HEK293 (cell line): ENCODE measurements around the gene PAGE2B.

ENCODE experiments used
- CTCF ChIA-PET: fragments of 350-600 bp; formaldehyde crosslinking; extraction: SDS; loops from one replicate; lab custom pipeline; 2021; ENCODE audit warnings: antibody characterized with exemption; lab: Yijun Ruan, JAX
- POLR2A ChIA-PET: fragments of 300-600 bp; formaldehyde crosslinking; extraction: SDS; loops from one replicate; lab custom pipeline; 2020; ENCODE audit warnings: antibody characterized with exemption, inconsistent platforms; lab: Yijun Ruan, JAX
- H3K27ac ChIP-seq: fragments of 200-500 bp; sonication (Bioruptor generic); 2 replicates; pipeline ENCODE4 v1.5.1; 2014; ENCODE audit warnings: low read depth, low read length, control low read depth, inconsistent platforms; ENCODE audit errors: extremely low read depth
- H3K36me3 ChIP-seq, 2 experiments: fragments of 200-500 bp in 1 of 2; sonication (Bioruptor generic) in 1 of 2; 1 replicate in 1 of 2; 2 replicates in 1 of 2; pipeline ENCODE4 v1.5.1; 2014 to 2017; ENCODE audit warnings: inconsistent platforms in 2 of 2, low read length in 2 of 2; ENCODE audit not compliant: control insufficient read depth in 2 of 2, insufficient read depth in 1 of 2
- H3K4me1 ChIP-seq: fragments of 200-500 bp; sonication (Bioruptor generic); 2 replicates; pipeline ENCODE4 v1.5.1; 2014; ENCODE audit warnings: mild to moderate bottlenecking, low read length, inconsistent platforms; ENCODE audit not compliant: control insufficient read depth, insufficient read depth
- H3K4me3 ChIP-seq: 2 replicates; pipeline ENCODE4 v1.5.1; 2011; ENCODE audit warnings: low read depth, mild to moderate bottlenecking, control low read depth, low read length, moderate library complexity
- H3K9me3 ChIP-seq: fragments of 200-500 bp; sonication (Bioruptor generic); 2 replicates; pipeline ENCODE4 v1.5.1; 2014; ENCODE audit warnings: low read depth, low read length, inconsistent platforms; ENCODE audit not compliant: control insufficient read depth, insufficient read depth
- EGR2 ChIP-seq: fragments of 450-650 bp; formaldehyde crosslinking; IDR thresholded peaks from 2 replicates; pipeline ENCODE4 v1.5.1; 2016; ENCODE audit warnings: low read depth, missing biosample characterization, missing genetic modification characterization
- HOXC10 ChIP-seq: sonication (generic); formaldehyde crosslinking; IDR thresholded peaks from 2 replicates; pipeline ENCODE4 v1.8.1; 2023; ENCODE audit warnings: mild to moderate bottlenecking, missing genetic modification reagents
- KLF1 ChIP-seq: fragments of 450-650 bp; formaldehyde crosslinking; IDR thresholded peaks from 2 replicates; pipeline ENCODE4 v1.5.1; 2016; ENCODE audit warnings: missing biosample characterization, missing genetic modification characterization
- PRDM1 ChIP-seq: fragments of 450-650 bp; formaldehyde crosslinking; IDR thresholded peaks from 2 replicates; pipeline ENCODE4; 2016; ENCODE audit warnings: missing biosample characterization, missing genetic modification characterization
- SCRT1 ChIP-seq: fragments of 450-650 bp; formaldehyde crosslinking; IDR thresholded peaks from 2 replicates; pipeline ENCODE4 v1.5.1; 2016; ENCODE audit warnings: missing biosample characterization, missing genetic modification characterization, borderline replicate concordance
- YY2 ChIP-seq: fragments of 450-650 bp; formaldehyde crosslinking; IDR thresholded peaks from 2 replicates; pipeline ENCODE4 v1.5.1; 2016; ENCODE audit warnings: missing biosample characterization, missing genetic modification characterization
- ZNF10 ChIP-seq: fragments of 450-650 bp; formaldehyde crosslinking; IDR thresholded peaks from 2 replicates; pipeline ENCODE4 v1.5.1; 2017; ENCODE audit warnings: missing biosample characterization, missing genetic modification characterization
- ZNF184 ChIP-seq: fragments of 450-650 bp; IDR thresholded peaks from 2 replicates; pipeline ENCODE4 v1.5.1; 2018; ENCODE audit warnings: missing biosample characterization, mild to moderate bottlenecking, missing genetic modification characterization
- ZNF221 ChIP-seq: fragments of 450-650 bp; formaldehyde crosslinking; IDR thresholded peaks from 2 replicates; pipeline ENCODE4 v1.5.1; 2017; ENCODE audit warnings: missing biosample characterization, missing genetic modification characterization, borderline replicate concordance
- ZNF223 ChIP-seq: fragments of 450-650 bp; formaldehyde crosslinking; IDR thresholded peaks from 2 replicates; pipeline ENCODE4 v1.5.1; 2016; ENCODE audit warnings: missing biosample characterization, missing genetic modification characterization
- ZNF335 ChIP-seq: fragments of 450-650 bp; formaldehyde crosslinking; conservative IDR thresholded peaks from 2 replicates; pipeline ENCODE4 v1.5.1; 2016; ENCODE audit warnings: missing biosample characterization, missing genetic modification characterization
- ZNF366 ChIP-seq: fragments of 450-650 bp; formaldehyde crosslinking; conservative IDR thresholded peaks from 2 replicates; pipeline ENCODE4 v1.5.1; 2016; ENCODE audit warnings: missing biosample characterization, missing genetic modification characterization
- ZNF473 ChIP-seq: fragments of 450-650 bp; formaldehyde crosslinking; IDR thresholded peaks from 2 replicates; pipeline ENCODE4 v1.5.1; 2017; ENCODE audit warnings: missing biosample characterization, missing genetic modification characterization
- ZNF548 ChIP-seq: fragments of 450-650 bp; formaldehyde crosslinking; IDR thresholded peaks from 2 replicates; pipeline ENCODE4 v1.5.1; 2016; ENCODE audit warnings: missing biosample characterization, missing genetic modification characterization
- ZNF571 ChIP-seq: fragments of 450-650 bp; formaldehyde crosslinking; IDR thresholded peaks from 2 replicates; pipeline ENCODE4 v1.5.0; 2017; ENCODE audit warnings: missing biosample characterization, missing genetic modification characterization
- ZNF624 ChIP-seq: fragments of 450-650 bp; formaldehyde crosslinking; IDR thresholded peaks from 2 replicates; pipeline ENCODE4 v1.5.1; 2017; ENCODE audit warnings: missing biosample characterization, missing genetic modification characterization
- ZNF658 ChIP-seq: fragments of 450-650 bp; formaldehyde crosslinking; IDR thresholded peaks from 2 replicates; pipeline ENCODE4; 2016; ENCODE audit warnings: missing biosample characterization, missing genetic modification characterization
- ZNF664 ChIP-seq: fragments of 450-650 bp; formaldehyde crosslinking; IDR thresholded peaks from 2 replicates; pipeline ENCODE4 v1.5.1; 2016; ENCODE audit warnings: missing biosample characterization, missing genetic modification characterization
- ZNF776 ChIP-seq: fragments of 450-650 bp; formaldehyde crosslinking; IDR thresholded peaks from 2 replicates; pipeline ENCODE4 v1.5.0; 2017; ENCODE audit warnings: missing biosample characterization, missing genetic modification characterization, borderline replicate concordance
- ZNF837 ChIP-seq: fragments of 450-650 bp; formaldehyde crosslinking; IDR thresholded peaks from 2 replicates; pipeline ENCODE4 v1.5.1; 2016; ENCODE audit warnings: missing biosample characterization, missing genetic modification characterization
- TF ChIP-seq, protein P1 (sequence below): fragments of 450-650 bp; formaldehyde crosslinking; IDR thresholded peaks from 2 replicates; pipeline ENCODE4 v1.5.1; 2016; ENCODE audit warnings: missing biosample characterization, missing genetic modification characterization
- TF ChIP-seq, protein P2 (sequence below): fragments of 450-650 bp; formaldehyde crosslinking; IDR thresholded peaks from 2 replicates; pipeline ENCODE4 v1.5.1; 2016; ENCODE audit warnings: missing biosample characterization, missing genetic modification characterization
- TF ChIP-seq, protein P3 (sequence below): fragments of 450-650 bp; formaldehyde crosslinking; IDR thresholded peaks from 2 replicates; pipeline ENCODE4 v1.5.1; 2016; ENCODE audit warnings: missing biosample characterization, missing genetic modification characterization
- TF ChIP-seq, protein P4 (sequence below): fragments of 450-650 bp; formaldehyde crosslinking; IDR thresholded peaks from 2 replicates; pipeline ENCODE4 v1.5.1; 2016; ENCODE audit warnings: missing biosample characterization, missing genetic modification characterization
- TF ChIP-seq, protein P5 (sequence below): fragments of 450-650 bp; formaldehyde crosslinking; IDR thresholded peaks from 2 replicates; pipeline ENCODE4 v1.5.1; 2016; ENCODE audit warnings: missing biosample characterization, missing genetic modification characterization
- TF ChIP-seq, protein P6 (sequence below): fragments of 450-650 bp; formaldehyde crosslinking; IDR thresholded peaks from 2 replicates; pipeline ENCODE4 v1.5.1; 2016; ENCODE audit warnings: missing biosample characterization, missing genetic modification characterization
- TF ChIP-seq, protein P7 (sequence below): IDR thresholded peaks from 2 replicates; pipeline ENCODE4 v1.6.1; 2011; ENCODE audit warnings: mild to moderate bottlenecking, low read depth, low read length, borderline replicate concordance

PAGE2B gene

DNA sequence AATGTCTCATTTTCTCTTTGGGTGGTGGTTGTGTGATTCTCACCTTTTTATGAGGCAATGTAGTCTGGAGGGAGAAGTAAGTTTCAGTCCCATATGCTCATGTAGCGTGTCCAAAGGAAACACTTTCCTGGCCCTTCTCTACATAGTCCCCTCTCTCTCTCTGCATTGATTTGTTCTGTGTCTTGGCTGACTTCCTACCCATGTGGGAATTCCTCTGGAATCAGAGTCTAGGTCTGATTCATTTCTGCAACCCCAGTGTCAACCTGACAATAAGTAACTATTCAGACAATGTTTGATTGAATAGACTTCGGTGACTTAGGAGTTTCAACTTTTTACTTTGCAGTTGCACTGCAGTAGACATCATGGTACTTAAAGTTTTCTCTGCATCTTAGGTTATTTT, 41.4 kb upstream of the PAGE2B start:
- H3K9me3 ChIP-seq, result no peaks in the 10 kb centered on the region
- CTCF ChIA-PET, result no interaction called here
- H3K4me1 ChIP-seq, result no peaks in the 10 kb centered on the region
- no peak overlapping the region for H3K4me3 ChIP-seq
- no peak for TF ChIP-seq YY2 (tag by site-specific recombination)
- no peak for TF ChIP-seq ZNF473
- TF ChIP-seq ZNF366 (tag by site-specific recombination), result no peak
- TF ChIP-seq, protein P1, sequence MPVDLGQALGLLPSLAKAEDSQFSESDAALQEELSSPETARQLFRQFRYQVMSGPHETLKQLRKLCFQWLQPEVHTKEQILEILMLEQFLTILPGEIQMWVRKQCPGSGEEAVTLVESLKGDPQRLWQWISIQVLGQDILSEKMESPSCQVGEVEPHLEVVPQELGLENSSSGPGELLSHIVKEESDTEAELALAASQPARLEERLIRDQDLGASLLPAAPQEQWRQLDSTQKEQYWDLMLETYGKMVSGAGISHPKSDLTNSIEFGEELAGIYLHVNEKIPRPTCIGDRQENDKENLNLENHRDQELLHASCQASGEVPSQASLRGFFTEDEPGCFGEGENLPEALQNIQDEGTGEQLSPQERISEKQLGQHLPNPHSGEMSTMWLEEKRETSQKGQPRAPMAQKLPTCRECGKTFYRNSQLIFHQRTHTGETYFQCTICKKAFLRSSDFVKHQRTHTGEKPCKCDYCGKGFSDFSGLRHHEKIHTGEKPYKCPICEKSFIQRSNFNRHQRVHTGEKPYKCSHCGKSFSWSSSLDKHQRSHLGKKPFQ, result no peak
- no peak for TF ChIP-seq ZNF658 (tag by site-specific recombination)
- no peak for TF ChIP-seq SCRT1 (tag by site-specific recombination)
- TF ChIP-seq, protein P2, sequence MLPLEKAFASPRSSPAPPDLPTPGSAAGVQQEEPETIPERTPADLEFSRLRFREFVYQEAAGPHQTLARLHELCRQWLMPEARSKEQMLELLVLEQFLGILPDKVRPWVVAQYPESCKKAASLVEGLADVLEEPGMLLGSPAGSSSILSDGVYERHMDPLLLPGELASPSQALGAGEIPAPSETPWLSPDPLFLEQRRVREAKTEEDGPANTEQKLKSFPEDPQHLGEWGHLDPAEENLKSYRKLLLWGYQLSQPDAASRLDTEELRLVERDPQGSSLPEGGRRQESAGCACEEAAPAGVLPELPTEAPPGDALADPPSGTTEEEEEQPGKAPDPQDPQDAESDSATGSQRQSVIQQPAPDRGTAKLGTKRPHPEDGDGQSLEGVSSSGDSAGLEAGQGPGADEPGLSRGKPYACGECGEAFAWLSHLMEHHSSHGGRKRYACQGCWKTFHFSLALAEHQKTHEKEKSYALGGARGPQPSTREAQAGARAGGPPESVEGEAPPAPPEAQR (tag by site-specific recombination), result no peak
- TF ChIP-seq KLF1, result no peak
- no peak for TF ChIP-seq ZNF837 (tag by site-specific recombination)
- TF ChIP-seq, protein P3, sequence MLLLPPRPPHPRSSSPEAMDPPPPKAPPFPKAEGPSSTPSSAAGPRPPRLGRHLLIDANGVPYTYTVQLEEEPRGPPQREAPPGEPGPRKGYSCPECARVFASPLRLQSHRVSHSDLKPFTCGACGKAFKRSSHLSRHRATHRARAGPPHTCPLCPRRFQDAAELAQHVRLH (tag by site-specific recombination), result no peak
- no peak for TF ChIP-seq ZNF548 (tag by site-specific recombination)
- no peak for TF ChIP-seq HOXC10 (CRISPR knock-in tag)
- TF ChIP-seq, protein P4, sequence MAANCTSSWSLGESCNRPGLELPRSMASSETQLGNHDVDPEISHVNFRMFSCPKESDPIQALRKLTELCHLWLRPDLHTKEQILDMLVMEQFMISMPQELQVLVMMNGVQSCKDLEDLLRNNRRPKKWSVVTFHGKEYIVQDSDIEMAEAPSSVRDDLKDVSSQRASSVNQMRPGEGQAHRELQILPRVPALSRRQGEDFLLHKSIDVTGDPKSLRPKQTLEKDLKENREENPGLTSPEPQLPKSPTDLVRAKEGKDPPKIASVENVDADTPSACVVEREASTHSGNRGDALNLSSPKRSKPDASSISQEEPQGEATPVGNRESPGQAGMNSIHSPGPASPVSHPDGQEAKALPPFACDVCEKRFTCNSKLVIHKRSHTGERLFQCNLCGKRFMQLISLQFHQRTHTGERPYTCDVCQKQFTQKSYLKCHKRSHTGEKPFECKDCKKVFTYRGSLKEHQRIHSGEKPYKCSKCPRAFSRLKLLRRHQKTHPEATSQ, result no peak
- TF ChIP-seq ZNF10 (tag by site-specific recombination), result no peak
- TF ChIP-seq PRDM1 (tag by site-specific recombination), result no peak
- no peaks in the 10 kb centered on the region for H3K36me3 ChIP-seq
- POLR2A ChIA-PET, result no interaction called here
- no peak overlapping the region for H3K27ac ChIP-seq

DNA sequence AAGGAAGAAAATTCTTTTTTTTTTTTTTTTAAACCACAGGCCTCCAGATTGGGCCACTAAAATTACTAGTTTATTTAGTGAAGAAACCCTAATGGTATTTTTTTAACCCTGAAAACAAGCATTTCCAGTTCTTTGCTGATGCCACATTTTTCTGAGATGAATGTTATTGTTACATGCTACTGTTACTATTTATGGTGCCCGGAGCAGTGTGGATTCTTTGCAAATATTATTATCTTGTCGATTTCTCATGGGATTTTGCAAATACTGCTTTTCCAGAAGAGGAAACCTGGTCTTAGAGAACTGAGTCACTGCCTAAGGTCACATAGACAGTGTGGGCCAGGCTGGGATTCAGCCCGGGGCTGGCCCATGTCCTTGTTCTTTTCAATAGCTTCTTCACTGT, 35.4 kb upstream of the PAGE2B start:
- ChIA-PET CTCF (interaction anchor here (0.7 kb wide), 1 partner anchor 124 kb away, joined by 3 read pairs; no protein-coding TSS in a partner anchor), POLR2A (no interaction called here)
- H3K36me3 ChIP-seq, result no peaks in the 10 kb centered on the region
- H3K4me3 ChIP-seq, result no peak overlapping the region
- 0 out of 2 replicates have a peak, but pooled peaks cover 2% of the 10 kb centered on the region for H3K9me3 ChIP-seq
- H3K4me1 ChIP-seq, result no peaks in the 10 kb centered on the region
- H3K27ac ChIP-seq, result no peak overlapping the region
- TF ChIP-seq ZNF776 (tag by site-specific recombination) (no peak), ZNF184 (no peak), ZNF624 (tag by site-specific recombination) (no peak), ZNF221 (tag by site-specific recombination) (no peak), ZNF571 (tag by site-specific recombination) (no peak), ZNF366 (tag by site-specific recombination) (no peak), ZNF223 (tag by site-specific recombination) (no peak), ZNF664 (no peak), EGR2 (tag by site-specific recombination) (no peak), ZNF335 (no peak)
- TF ChIP-seq, protein P5, sequence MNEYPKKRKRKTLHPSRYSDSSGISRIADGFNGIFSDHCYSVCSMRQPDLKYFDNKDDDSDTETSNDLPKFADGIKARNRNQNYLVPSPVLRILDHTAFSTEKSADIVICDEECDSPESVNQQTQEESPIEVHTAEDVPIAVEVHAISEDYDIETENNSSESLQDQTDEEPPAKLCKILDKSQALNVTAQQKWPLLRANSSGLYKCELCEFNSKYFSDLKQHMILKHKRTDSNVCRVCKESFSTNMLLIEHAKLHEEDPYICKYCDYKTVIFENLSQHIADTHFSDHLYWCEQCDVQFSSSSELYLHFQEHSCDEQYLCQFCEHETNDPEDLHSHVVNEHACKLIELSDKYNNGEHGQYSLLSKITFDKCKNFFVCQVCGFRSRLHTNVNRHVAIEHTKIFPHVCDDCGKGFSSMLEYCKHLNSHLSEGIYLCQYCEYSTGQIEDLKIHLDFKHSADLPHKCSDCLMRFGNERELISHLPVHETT (tag by site-specific recombination), result no peak
- TF ChIP-seq, protein P6, sequence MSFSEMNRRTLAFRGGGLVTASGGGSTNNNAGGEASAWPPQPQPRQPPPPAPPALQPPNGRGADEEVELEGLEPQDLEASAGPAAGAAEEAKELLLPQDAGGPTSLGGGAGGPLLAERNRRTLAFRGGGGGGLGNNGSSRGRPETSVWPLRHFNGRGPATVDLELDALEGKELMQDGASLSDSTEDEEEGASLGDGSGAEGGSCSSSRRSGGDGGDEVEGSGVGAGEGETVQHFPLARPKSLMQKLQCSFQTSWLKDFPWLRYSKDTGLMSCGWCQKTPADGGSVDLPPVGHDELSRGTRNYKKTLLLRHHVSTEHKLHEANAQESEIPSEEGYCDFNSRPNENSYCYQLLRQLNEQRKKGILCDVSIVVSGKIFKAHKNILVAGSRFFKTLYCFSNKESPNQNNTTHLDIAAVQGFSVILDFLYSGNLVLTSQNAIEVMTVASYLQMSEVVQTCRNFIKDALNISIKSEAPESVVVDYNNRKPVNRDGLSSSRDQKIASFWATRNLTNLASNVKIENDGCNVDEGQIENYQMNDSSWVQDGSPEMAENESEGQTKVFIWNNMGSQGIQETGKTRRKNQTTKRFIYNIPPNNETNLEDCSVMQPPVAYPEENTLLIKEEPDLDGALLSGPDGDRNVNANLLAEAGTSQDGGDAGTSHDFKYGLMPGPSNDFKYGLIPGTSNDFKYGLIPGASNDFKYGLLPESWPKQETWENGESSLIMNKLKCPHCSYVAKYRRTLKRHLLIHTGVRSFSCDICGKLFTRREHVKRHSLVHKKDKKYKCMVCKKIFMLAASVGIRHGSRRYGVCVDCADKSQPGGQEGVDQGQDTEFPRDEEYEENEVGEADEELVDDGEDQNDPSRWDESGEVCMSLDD (tag by site-specific recombination), result no peak
- TF ChIP-seq, protein P7, sequence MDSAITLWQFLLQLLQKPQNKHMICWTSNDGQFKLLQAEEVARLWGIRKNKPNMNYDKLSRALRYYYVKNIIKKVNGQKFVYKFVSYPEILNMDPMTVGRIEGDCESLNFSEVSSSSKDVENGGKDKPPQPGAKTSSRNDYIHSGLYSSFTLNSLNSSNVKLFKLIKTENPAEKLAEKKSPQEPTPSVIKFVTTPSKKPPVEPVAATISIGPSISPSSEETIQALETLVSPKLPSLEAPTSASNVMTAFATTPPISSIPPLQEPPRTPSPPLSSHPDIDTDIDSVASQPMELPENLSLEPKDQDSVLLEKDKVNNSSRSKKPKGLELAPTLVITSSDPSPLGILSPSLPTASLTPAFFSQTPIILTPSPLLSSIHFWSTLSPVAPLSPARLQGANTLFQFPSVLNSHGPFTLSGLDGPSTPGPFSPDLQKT, result no peak
